ENCODE measurements around the gene WFDC2.

DNA sequence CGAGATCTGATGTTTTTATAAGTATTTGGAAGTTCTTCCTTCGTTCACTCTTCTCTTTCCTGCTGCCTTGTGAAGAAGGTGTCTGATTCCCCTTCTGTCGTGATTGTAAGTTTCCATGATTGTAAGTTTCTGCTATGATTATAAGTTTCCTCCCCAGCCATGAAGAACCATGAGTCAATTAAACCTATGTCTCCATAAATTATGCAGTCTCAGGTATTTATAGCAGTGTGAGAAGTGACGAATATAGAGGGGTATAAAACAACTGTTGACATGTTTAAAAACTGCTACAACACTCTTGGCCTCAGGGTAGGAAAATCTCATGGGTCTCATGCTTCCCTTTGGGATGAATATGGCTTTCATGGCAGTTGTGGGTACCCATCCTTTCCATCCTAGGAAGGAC, 5.8 kb upstream of the WFDC2 start:
- TF ChIP-seq CTCF (conservative IDR thresholded peaks at IDR 0.05; ENCODE audit: low read depth, low read length) (no peak), USF2 (IDR thresholded peaks at IDR 0.05; ENCODE audit: low read depth, low read length) (no peak), BHLHE40 (IDR thresholded peaks at IDR 0.05; ENCODE audit: low read depth, low read length) (no peak), POLR2A (IDR thresholded peaks at IDR 0.05; ENCODE audit: low read depth, low read length) (no peak), RAD21 (IDR thresholded peaks at IDR 0.05; ENCODE audit: low read length) (no peak), FOS (IDR thresholded peaks at IDR 0.05; ENCODE audit: low read depth, low read length) (no peak), CHD1 (IDR thresholded peaks at IDR 0.05; ENCODE audit: low read depth, low read length) (no peak), MAFK (IDR thresholded peaks at IDR 0.05; ENCODE audit: low read depth, low read length) (no peak), RFX5 (IDR thresholded peaks at IDR 0.05; ENCODE audit: low read depth, low read length) (no peak), RCOR1 (IDR thresholded peaks at IDR 0.05; ENCODE audit: insufficient replicate concordance, low read length) (no peak), MAZ (IDR thresholded peaks at IDR 0.05; ENCODE audit: borderline replicate concordance, low read depth, low read length) (no peak)

Measured in IMR-90 (cell line).